H7 (cell line): ENCODE data around the gene OLFM1. TPM values are rescaled to one million over a fixed set of nuclear protein-coding genes. Genes with fewer than 3 reads are reported as not detected.

ENCODE experiments used
- DNase-seq: peaks from one replicate; pipeline ENCODE4 v3.0.0; 2012
- H3K27me3 ChIP-seq: 2 replicates; pipeline ENCODE4 v1.6.0; 2011; ENCODE audit warnings: mild to moderate bottlenecking, low read length; ENCODE audit not compliant: control insufficient read depth, insufficient read depth
- H3K36me3 ChIP-seq: replicated peaks from 2 replicates; pipeline ENCODE4 v1.5.1; 2011; ENCODE audit warnings: low read length; ENCODE audit not compliant: control insufficient read depth, insufficient read depth
- H3K4me3 ChIP-seq: 2 replicates; pipeline ENCODE4 v1.5.1; 2011; ENCODE audit warnings: low read depth, mild to moderate bottlenecking, control low read depth, low read length, moderate library complexity; ENCODE audit not compliant: insufficient read depth
- total RNA-seq: library from RNA; depleted of rRNA; stranded (reverse); fragments of >200 nt; shearing (Covaris generic); gene quantifications from 2 replicates; pipeline ENCODE4 v1.2.3, GENCODE V29; 2014

The OLFM1 gene
- total RNA-seq, 1 experiment from 2014 or later: 58.2 TPM

GRCh38 chr9:135129137-135129695 is 41.7 kb downstream of the OLFM1 start:
- DNase-seq: no peak
- no peaks in the 10 kb centered on the region for H3K36me3 ChIP-seq

GRCh38 chr9:135130207-135130976 is 42.9 kb downstream of the OLFM1 start:
- H3K36me3 ChIP-seq: no peaks in the 10 kb centered on the region
- no peak for DNase-seq
- no peaks in the 10 kb centered on the region for H3K27me3 ChIP-seq
- no peak overlapping the region for H3K4me3 ChIP-seq

More at GRCh38 chr9:135129137-135129695, 41.7 kb downstream of the OLFM1 start:
- no peaks in the 10 kb centered on the region for H3K27me3 ChIP-seq
- no peak overlapping the region for H3K4me3 ChIP-seq

- Histone ChIP-seq H3K27me3 (no peaks in the 10 kb centered on the region), H3K36me3 (no peaks in the 10 kb centered on the region), H3K4me3 (no peak overlapping the region)
- no peak for DNase-seq
These were observed 44.0 kb downstream of the OLFM1 start for GRCh38 chr9:135131488-135131887.

GRCh38 chr9:135132008-135132407 is 44.5 kb downstream of the OLFM1 start:
- DNase-seq: no peak
- no peaks in the 10 kb centered on the region for H3K36me3 ChIP-seq
- no peak overlapping the region for H3K4me3 ChIP-seq
- H3K27me3 ChIP-seq: no peaks in the 10 kb centered on the region

- DNase-seq: no peak
- H3K36me3 ChIP-seq: no peaks in the 10 kb centered on the region
- no peaks in the 10 kb centered on the region for H3K27me3 ChIP-seq
- no peak overlapping the region for H3K4me3 ChIP-seq
These were observed 47.0 kb downstream of the OLFM1 start for GRCh38 chr9:135134268-135135022.

GRCh38 chr9:135135171-135135928 is 47.9 kb downstream of the OLFM1 start:
- no peaks in the 10 kb centered on the region for H3K36me3 ChIP-seq
- H3K4me3 ChIP-seq: no peak overlapping the region
- DNase-seq: no peak
- H3K27me3 ChIP-seq: no peaks in the 10 kb centered on the region

GRCh38 chr9:135135929-135136315 is 48.5 kb downstream of the OLFM1 start:
- H3K27me3 ChIP-seq: no peaks in the 10 kb centered on the region
- no peaks in the 10 kb centered on the region for H3K36me3 ChIP-seq
- no peak overlapping the region for H3K4me3 ChIP-seq
- DNase-seq: no peak

GRCh38 chr9:135136481-135136880 is 49.0 kb downstream of the OLFM1 start:
- H3K36me3 ChIP-seq: no peaks in the 10 kb centered on the region
- H3K4me3 ChIP-seq: no peak overlapping the region
- H3K27me3 ChIP-seq: no peaks in the 10 kb centered on the region

GRCh38 chr9:135136991-135137832 is 49.7 kb downstream of the OLFM1 start:
- no peak overlapping the region for H3K4me3 ChIP-seq
- H3K27me3 ChIP-seq: no peaks in the 10 kb centered on the region
- no peaks in the 10 kb centered on the region for H3K36me3 ChIP-seq
- DNase-seq: peak; percentile 81

More at GRCh38 chr9:135136481-135136880, 49.0 kb downstream of the OLFM1 start:
- no peak for DNase-seq

GRCh38 chr9:135138078-135138855 is 50.8 kb downstream of the OLFM1 start:
- DNase-seq: no peak
- H3K27me3 ChIP-seq: no peaks in the 10 kb centered on the region
- no peak overlapping the region for H3K4me3 ChIP-seq
- no peaks in the 10 kb centered on the region for H3K36me3 ChIP-seq

- H3K36me3 ChIP-seq: no peaks in the 10 kb centered on the region
- DNase-seq: peak; percentile 74
- H3K27me3 ChIP-seq: no peaks in the 10 kb centered on the region
- no peak overlapping the region for H3K4me3 ChIP-seq
These were observed 52.0 kb downstream of the OLFM1 start for GRCh38 chr9:135139366-135139959.

GRCh38 chr9:135141183-135141774 is 53.8 kb downstream of the OLFM1 start:
- DNase-seq: no peak
- no peaks in the 10 kb centered on the region for H3K27me3 ChIP-seq
- H3K36me3 ChIP-seq: no peaks in the 10 kb centered on the region
- H3K4me3 ChIP-seq: no peak overlapping the region
